Astrocyte (in vitro differentiated cells and primary cell): Measurements from ENCODE around the gene HAGHL.

Experiments used
- CTCF ChIP-seq: IDR thresholded peaks from 2 replicates; pipeline ENCODE4 v1.5.1; 2011; ENCODE audit warnings: low read depth, mild to moderate bottlenecking, inconsistent platforms, low read length, moderate library complexity; ENCODE audit not compliant: insufficient read depth
- EZH2 ChIP-seq: IDR thresholded peaks from 2 replicates; pipeline ENCODE4 v1.6.1; 2012; ENCODE audit warnings: mild to moderate bottlenecking, low read length, inconsistent platforms; ENCODE audit not compliant: insufficient read depth

- TF ChIP-seq CTCF (no peak), EZH2 (no peak)
Observed at GRCh38 chr16:763369-764183, 36.7 kb downstream of the HAGHL start.
